RWPE1 (cell line): ENCODE data around the gene DNAAF5.
A peak's percentile ranks its signal among the peaks of the same experiment; 100 is the strongest.

ENCODE experiments used
- CTCF ChIA-PET: fragments of 350-600 bp; sonication (Branson Sonifier 250); formaldehyde crosslinking; extraction: SDS; loops from one replicate; lab custom pipeline; 2021; lab: Yijun Ruan, JAX
- POLR2A ChIA-PET: fragments of 400-600 bp; formaldehyde crosslinking; extraction: SDS; loops from one replicate; lab custom pipeline; 2020; ENCODE audit warnings: antibody characterized with exemption; ENCODE audit not compliant: low non-redundant PET; lab: Yijun Ruan, JAX
- DNase-seq: peaks from one replicate; pipeline ENCODE4 v3.0.0; 2012; ENCODE audit warnings: low spot score
- H3K27ac ChIP-seq: fragments of 450-650 bp; 2 replicates; pipeline ENCODE4 v1.5.1; 2017
- CTCF ChIP-seq: fragments of 450-650 bp; conservative IDR thresholded peaks from 2 replicates; pipeline ENCODE4 v1.5.1; 2017; ENCODE audit warnings: low read depth, mild to moderate bottlenecking

Gene DNAAF5

GRCh38 chr7:772861-773621 lies 46.5 kb downstream of the DNAAF5 start:
- CTCF ChIA-PET, result interaction anchor here (0.6 to 0.9 kb wide), 2 partner anchors 18 to 475 kb away, joined by 3 to 6 read pairs; no protein-coding TSS in a partner anchor
- peak overlapping the region; percentile 75; the same call in 1 of the 2 replicates for H3K27ac ChIP-seq
- POLR2A ChIA-PET, result interaction anchor here (0.6 kb wide), 1 partner anchor 17 kb away, joined by 4 read pairs; no protein-coding TSS in a partner anchor
- DNase-seq, result no peak
- TF ChIP-seq CTCF, result no peak

- no peak for TF ChIP-seq CTCF
- ChIA-PET CTCF (interaction anchor here (0.6 to 1.0 kb wide), 4 partner anchors 18 to 475 kb away, joined by 3 to 6 read pairs (median 4); no protein-coding TSS in a partner anchor), POLR2A (no interaction called here)
- DNase-seq, result no peak
- H3K27ac ChIP-seq, result peak overlapping the region; percentile 75
These were observed 47.1 kb downstream of the DNAAF5 start for GRCh38 chr7:773622-773915.

GRCh38 chr7:774161-775109 lies 47.9 kb downstream of the DNAAF5 start:
- CTCF ChIA-PET, result interaction anchor here (0.6 to 1.0 kb wide), 6 partner anchors 19 to 452 kb away, joined by 3 to 6 read pairs (median 3); no protein-coding TSS in a partner anchor
- POLR2A ChIA-PET, result no interaction called here
- peak; percentile 99 for TF ChIP-seq CTCF
- peak overlapping the region; percentile 75 for H3K27ac ChIP-seq
- peak; percentile 67 for DNase-seq

- 0 out of 2 replicates have a peak overlapping the region, but pooled peaks have one; percentile 10 for H3K27ac ChIP-seq
- CTCF ChIA-PET, result no interaction called here
- DNase-seq, result no peak
- no peak for TF ChIP-seq CTCF
- POLR2A ChIA-PET, result no interaction called here
These were observed 49.9 kb downstream of the DNAAF5 start for GRCh38 chr7:776381-776780.

- TF ChIP-seq CTCF, result no peak
- DNase-seq, result no peak
- CTCF ChIA-PET, result interaction anchor here (0.9 kb wide), 1 partner anchor 9 kb away, joined by 3 read pairs; no protein-coding TSS in a partner anchor
- POLR2A ChIA-PET, result no interaction called here
- peak overlapping the region; percentile 36; the same call in 1 of the 2 replicates for H3K27ac ChIP-seq
These were observed 50.7 kb downstream of the DNAAF5 start for GRCh38 chr7:776992-777727.
